Neural progenitor cell (in vitro differentiated cells): ENCODE results near the gene SYT6.

Source experiments
- CTCF ChIP-seq: fragments of 200-600 bp; sonication (generic); IDR thresholded peaks from 2 replicates; pipeline ENCODE4 v1.5.1; 2017; ENCODE audit warnings: antibody characterized with exemption, mild to moderate bottlenecking
- EZH2phosphoT487 ChIP-seq: fragments of 200-600 bp; sonication (generic); IDR thresholded peaks from 2 replicates; pipeline ENCODE4 v1.6.1; 2017; ENCODE audit warnings: antibody characterized with exemption

DNA sequence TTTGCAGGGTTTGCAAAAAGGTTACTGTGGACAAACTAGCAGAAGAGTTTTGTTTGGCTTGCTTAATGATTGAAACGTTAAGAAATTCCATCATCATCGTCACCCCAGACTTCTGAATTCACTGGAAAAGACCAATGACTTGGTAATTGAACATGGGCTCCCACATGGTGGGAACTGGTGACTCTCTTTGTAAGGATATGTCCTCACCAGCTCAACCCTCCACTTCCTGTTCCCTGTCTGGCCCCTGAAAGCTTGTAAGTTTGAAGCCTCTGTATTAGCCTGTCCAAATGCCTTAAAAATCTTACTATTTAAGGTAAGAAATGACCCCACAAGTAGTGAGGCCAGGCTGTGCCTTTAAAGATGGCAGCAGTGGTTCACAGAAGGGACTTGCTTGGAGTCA is 9.7 kb downstream of the SYT6 start:
- no peak for TF ChIP-seq CTCF
- TF ChIP-seq EZH2phosphoT487: no peak
